ENCODE results near the gene LARGE1. TPM values are rescaled to one million over a fixed set of nuclear protein-coding genes. Genes with fewer than 3 reads are reported as not detected.

The LARGE1 gene
- total and polyA plus RNA-seq, 2 of the 4 experiments (the other 2 are of a cell fraction) = 6.2 to 12.4 TPM

DNA sequence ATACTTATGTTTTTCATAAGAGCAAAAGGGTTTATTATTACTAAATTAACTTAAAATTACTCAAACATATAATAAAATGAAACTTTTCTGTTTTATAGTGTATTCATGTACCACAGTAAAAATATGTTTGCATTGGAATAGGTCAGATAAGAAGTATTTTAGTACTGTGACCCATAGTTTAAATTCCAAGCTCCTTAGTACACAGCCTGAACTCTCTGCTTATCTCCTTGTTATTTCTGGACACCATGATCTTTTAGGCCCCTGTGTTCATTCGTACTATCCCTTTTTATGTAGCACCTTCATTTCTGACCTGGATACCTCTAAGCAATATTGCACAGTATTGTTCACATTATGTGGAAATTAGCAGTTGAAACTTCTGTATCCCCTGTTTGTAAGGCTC, 565.3 kb downstream of the LARGE1 start:
- Histone ChIP-seq H3K56ac (ENCODE audit: extremely low read depth, insufficient read depth, low read length) (no peak overlapping the region), H3K18ac (ENCODE audit: low read depth, low read length) (peak overlapping the region; percentile 68), H2BK120ac (ENCODE audit: low read depth, low read length) (peak overlapping the region; percentile 75; the same call in 1 of the 2 replicates), H3K23ac (ENCODE audit: low read depth, low read length) (no peak overlapping the region), H3K4ac (ENCODE audit: low read depth, low read length) (no peak overlapping the region), H3K4me1 (ENCODE audit: control insufficient read depth, insufficient read depth, low read length) (peaks cover 9% of the 10 kb centered on the region), H3K27me3 (ENCODE audit: control insufficient read depth, insufficient read depth, low read length) (no peaks in the 10 kb centered on the region), H2BK5ac (ENCODE audit: low read depth, low read length, poor library complexity, severe bottlenecking) (peak overlapping the region; percentile 15), H4K8ac (ENCODE audit: low read depth in 2 of 2, low read length in 2 of 2) (peak overlapping the region in 1 of 2 experiments; percentile 24; a peak in 1 of 4 replicates), H2BK20ac (ENCODE audit: low read depth, low read length) (peak overlapping the region; percentile 2; the same call in 1 of the 2 replicates), H3K9ac (ENCODE audit: low read depth, low read length) (no peak overlapping the region), H2BK15ac (ENCODE audit: low read depth, low read length) (no peak overlapping the region; the same call in 2 of the 3 replicates), H3K4me3 (ENCODE audit: insufficient read depth, low read depth, low read length) (no peak overlapping the region), H4K5ac (ENCODE audit: low read depth, low read length) (peak overlapping the region; percentile 72; the same call in 1 of the 2 replicates), H2AK5ac (ENCODE audit: low read depth, low read length) (peak overlapping the region; percentile 48), H3K27ac (ENCODE audit: insufficient read depth, low read length) (no peak overlapping the region), H3K79me1 (ENCODE audit: low read depth in 1 of 2, low read length in 2 of 2) (no peaks in the 10 kb centered on the region), H3K14ac (replicated peaks; ENCODE audit: low read depth, low read length) (peak overlapping the region; percentile 2; the same call in 1 of the 2 replicates), H4K91ac (ENCODE audit: insufficient read depth, low read depth, low read length) (peak overlapping the region; percentile 43), H3K36me3 (ENCODE audit: control insufficient read depth, insufficient read depth, low read length) (no peaks in the 10 kb centered on the region), H3K9me3 (ENCODE audit: control insufficient read depth, insufficient read depth, low read length) (no peaks in the 10 kb centered on the region), H4K20me1 (ENCODE audit: insufficient read depth, low read length) (no peaks in the 10 kb centered on the region), H3K4me2 (ENCODE audit: low read depth, low read length) (peak overlapping the region; percentile 79; the same call in 1 of the 2 replicates), H3K9me1 (ENCODE audit: insufficient read depth, low read length) (no peaks in the 10 kb centered on the region), H2AFZ (replicated peaks; ENCODE audit: low read length, poor library complexity) (no peak overlapping the region), H2AK9ac (replicated peaks; ENCODE audit: low read depth, low read length, poor library complexity) (no peak overlapping the region)
- ChIA-PET CTCF (no interaction called here), POLR2A (ENCODE audit: unreplicated experiment) (no interaction called here)
- WGBS, 2 experiments (ENCODE audit: extremely low coverage in 2 of 2, insufficient read length in 1 of 2) = no CpG with 5 or more reads among the region's 1 CpG
- intact Hi-C loops (cut with micrococcal nuclease) (no loop called here), in situ Hi-C loops (cut with MboI; ENCODE audit: low sequenced_read_pairs) (no loop called here), dilution Hi-C loops (cut with HindIII; ENCODE audit: low sequenced_read_pairs, unreplicated experiment) (no loop called here)
- ATAC-seq (ENCODE audit: low read depth) (peak; percentile 91), DNase-seq (peak; percentile 35)
- TF ChIP-seq MAZ (IDR thresholded peaks at IDR 0.05; ENCODE audit: borderline replicate concordance, low read depth, low read length) (no peak), CEBPB (IDR thresholded peaks at IDR 0.05; ENCODE audit: low read depth, low read length) (no peak), BHLHE40 (IDR thresholded peaks at IDR 0.05; ENCODE audit: low read depth, low read length) (no peak), RAD21 (IDR thresholded peaks at IDR 0.05; ENCODE audit: low read length) (no peak), RFX5 (IDR thresholded peaks at IDR 0.05; ENCODE audit: low read depth, low read length) (no peak), MXI1 (IDR thresholded peaks at IDR 0.05; ENCODE audit: borderline replicate concordance, low read depth, low read length) (no peak), POLR2A (IDR thresholded peaks at IDR 0.05; ENCODE audit: low read depth, low read length) (no peak), SMC3 (IDR thresholded peaks at IDR 0.05; ENCODE audit: low read depth, low read length) (no peak), NFE2L2 (IDR thresholded peaks at IDR 0.05; ENCODE audit: low read depth, low read length) (no peak), FOS (IDR thresholded peaks at IDR 0.05; ENCODE audit: low read depth, low read length) (no peak), CHD1 (IDR thresholded peaks at IDR 0.05; ENCODE audit: low read depth, low read length) (no peak)
- TF ChIP-seq, protein P1, sequence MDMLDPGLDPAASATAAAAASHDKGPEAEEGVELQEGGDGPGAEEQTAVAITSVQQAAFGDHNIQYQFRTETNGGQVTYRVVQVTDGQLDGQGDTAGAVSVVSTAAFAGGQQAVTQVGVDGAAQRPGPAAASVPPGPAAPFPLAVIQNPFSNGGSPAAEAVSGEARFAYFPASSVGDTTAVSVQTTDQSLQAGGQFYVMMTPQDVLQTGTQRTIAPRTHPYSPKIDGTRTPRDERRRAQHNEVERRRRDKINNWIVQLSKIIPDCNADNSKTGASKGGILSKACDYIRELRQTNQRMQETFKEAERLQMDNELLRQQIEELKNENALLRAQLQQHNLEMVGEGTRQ (IDR thresholded peaks at IDR 0.05; ENCODE audit: low read depth, low read length) = no peak
- TF ChIP-seq, protein P2, sequence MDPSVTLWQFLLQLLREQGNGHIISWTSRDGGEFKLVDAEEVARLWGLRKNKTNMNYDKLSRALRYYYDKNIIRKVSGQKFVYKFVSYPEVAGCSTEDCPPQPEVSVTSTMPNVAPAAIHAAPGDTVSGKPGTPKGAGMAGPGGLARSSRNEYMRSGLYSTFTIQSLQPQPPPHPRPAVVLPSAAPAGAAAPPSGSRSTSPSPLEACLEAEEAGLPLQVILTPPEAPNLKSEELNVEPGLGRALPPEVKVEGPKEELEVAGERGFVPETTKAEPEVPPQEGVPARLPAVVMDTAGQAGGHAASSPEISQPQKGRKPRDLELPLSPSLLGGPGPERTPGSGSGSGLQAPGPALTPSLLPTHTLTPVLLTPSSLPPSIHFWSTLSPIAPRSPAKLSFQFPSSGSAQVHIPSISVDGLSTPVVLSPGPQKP (IDR thresholded peaks at IDR 0.05; ENCODE audit: borderline replicate concordance, low read depth, low read length) = no peak
- TF ChIP-seq, protein P3, sequence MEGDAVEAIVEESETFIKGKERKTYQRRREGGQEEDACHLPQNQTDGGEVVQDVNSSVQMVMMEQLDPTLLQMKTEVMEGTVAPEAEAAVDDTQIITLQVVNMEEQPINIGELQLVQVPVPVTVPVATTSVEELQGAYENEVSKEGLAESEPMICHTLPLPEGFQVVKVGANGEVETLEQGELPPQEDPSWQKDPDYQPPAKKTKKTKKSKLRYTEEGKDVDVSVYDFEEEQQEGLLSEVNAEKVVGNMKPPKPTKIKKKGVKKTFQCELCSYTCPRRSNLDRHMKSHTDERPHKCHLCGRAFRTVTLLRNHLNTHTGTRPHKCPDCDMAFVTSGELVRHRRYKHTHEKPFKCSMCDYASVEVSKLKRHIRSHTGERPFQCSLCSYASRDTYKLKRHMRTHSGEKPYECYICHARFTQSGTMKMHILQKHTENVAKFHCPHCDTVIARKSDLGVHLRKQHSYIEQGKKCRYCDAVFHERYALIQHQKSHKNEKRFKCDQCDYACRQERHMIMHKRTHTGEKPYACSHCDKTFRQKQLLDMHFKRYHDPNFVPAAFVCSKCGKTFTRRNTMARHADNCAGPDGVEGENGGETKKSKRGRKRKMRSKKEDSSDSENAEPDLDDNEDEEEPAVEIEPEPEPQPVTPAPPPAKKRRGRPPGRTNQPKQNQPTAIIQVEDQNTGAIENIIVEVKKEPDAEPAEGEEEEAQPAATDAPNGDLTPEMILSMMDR (conservative IDR thresholded peaks at IDR 0.05; ENCODE audit: low read depth, low read length) = no peak
- BruUV-seq (replicated peaks) = no TSS peak

Data from IMR-90 (cell line).